Esophagus squamous epithelium (tissue), 5 donors: ENCODE results near the gene LRRC41. TPM values are rescaled to one million over a fixed set of nuclear protein-coding genes. Genes with fewer than 3 reads are reported as not detected.
"Not testable (repeated sequence)": the region's sequence is repeated elsewhere in the genome, so short reads cannot be mapped to it uniquely, and the experiment has no call there.

Source experiments
- DNase-seq: peaks from one replicate; lab custom pipeline; 2025; lab: John Stamatoyannopoulos, UW
- H3K27ac ChIP-seq, 4 donors: fragments of 200-600 bp; sonication (generic); one replicate each; pipeline ENCODE4 v1.5.1; 2016 to 2019; ENCODE audit warnings: mild to moderate bottlenecking in 1 of 4
- H3K27me3 ChIP-seq, 4 donors: fragments of 200-600 bp; sonication (generic); 1 replicate in 3 of 4; 2 replicates in 1 of 4; pipeline versions ENCODE4 v1.5.1 to v1.6.0; 2017 to 2021; ENCODE audit warnings: antibody characterized with exemption in 1 of 4
- H3K36me3 ChIP-seq, 3 donors: fragments of 200-600 bp; sonication (generic); one replicate each; pipeline ENCODE4 v1.5.1; 2016 to 2019
- H3K4me1 ChIP-seq, 3 donors: fragments of 200-600 bp; sonication (generic); one replicate each; pipeline ENCODE4 v1.5.1; 2017 to 2019
- H3K4me3 ChIP-seq, 4 donors: fragments of 200-600 bp; sonication (generic); 1 replicate in 3 of 4; 2 replicates in 1 of 4; pipeline ENCODE4 v1.5.1; 2016 to 2019; ENCODE audit warnings: mild to moderate bottlenecking in 2 of 4, moderate library complexity in 1 of 4
- H3K9me3 ChIP-seq, 3 donors: fragments of 200-600 bp; sonication (generic); one replicate each; pipeline ENCODE4 v1.5.1; 2016 to 2019
- CTCF ChIP-seq, 6 experiments: fragments of 450-650 bp in 4 of 6; fragments of 200-600 bp in 2 of 6; sonication (generic) in 2 of 6; IDR thresholded peaks; one replicate each; pipeline ENCODE4 v1.5.1; 2016 to 2019; ENCODE audit warnings: antibody characterized with exemption in 6 of 6, mild to moderate bottlenecking in 4 of 6, moderate library complexity in 4 of 6
- POLR2A ChIP-seq, 4 donors: fragments of 450-650 bp; IDR thresholded peaks; one replicate each; pipeline ENCODE4 v1.6.1; 2017; ENCODE audit warnings: antibody characterized with exemption in 4 of 4, mild to moderate bottlenecking in 4 of 4, moderate library complexity in 3 of 4
- WGBS, 2 donors: methylation state at CpG; one replicate each; pipeline ENCODE4 v1.1.5; 2018; 5-methylcytosine and 5-hydroxymethylcytosine counted together
- intact Hi-C: fragments of 100-400 bp; cut with DNase I; formaldehyde crosslinking; loops from one replicate; pipeline ENCODE4 v1.15.0; 2022
- total RNA-seq, 4 donors: library from RNA; depleted of rRNA; stranded (reverse); fragments of >200 nt; gene quantifications; one replicate each; pipeline ENCODE4 v1.1.0, GENCODE V29; 2016
- donor health status: DM: yes; HTN: yes; CAD: no.

LRRC41 gene
- total RNA-seq, 4 donors from 2014 or later, result 44.1 to 66.4 (median 57.6) TPM

- peak within 1 kb of the TSS; percentile 79 to 88 (median 86) for H3K27ac ChIP-seq
- H3K4me1 ChIP-seq, result peaks cover 4 to 35% (median 7%) of the 10 kb centered on the region in 3 donors
- no peaks in the 10 kb centered on the region for H3K9me3 ChIP-seq
- WGBS, 2 donors, result 0 to 1% methylated on average over 14 to 31 of the region's 49 CpGs
- DNase-seq, result peak; percentile 89
- intact Hi-C loops, result no loop called here
- H3K4me3 ChIP-seq, result peak within 1 kb of the TSS; percentile 49 to 84 (median 66)
- H3K36me3 ChIP-seq, result no peaks in the 10 kb centered on the region
- H3K27me3 ChIP-seq, result no peaks in the 10 kb centered on the region
- no peak for TF ChIP-seq CTCF (IDR thresholded peaks at IDR 0.05)
- no peak for TF ChIP-seq POLR2A (IDR thresholded peaks at IDR 0.05)
These were observed 55.8 kb downstream of the LRRC41 start, which contains the start of gene RAD54L for GRCh38 chr1:46247436-46248121. RAD54L (plus strand) TSS chr1:46247763; CDS start chr1:46248406, 643 bp downstream.

GRCh38 chr1:46246548-46247435 is 56.6 kb downstream of the LRRC41 start:
- TF ChIP-seq POLR2A (IDR thresholded peaks at IDR 0.05) (peak in 1 of 4 donors; percentile 44), CTCF (IDR thresholded peaks at IDR 0.05) (no peak)
- Histone ChIP-seq H3K9me3 (no peaks in the 10 kb centered on the region), H3K27ac (peak overlapping the region; percentile 79 to 88 (median 86)), H3K4me1 (peaks cover 4 to 35% (median 7%) of the 10 kb centered on the region in 3 donors), H3K4me3 (peak overlapping the region; percentile 49 to 84 (median 66)), H3K36me3 (no peaks in the 10 kb centered on the region), H3K27me3 (no peaks in the 10 kb centered on the region)
- intact Hi-C loops, result no loop called here
- DNase-seq, result no peak
- WGBS, 2 donors, result 2% methylated on average over 26 to 30 of the region's 35 CpGs

GRCh38 chr1:46246136-46246535 is 57.3 kb downstream of the LRRC41 start:
- DNase-seq, H3K4me3 ChIP-seq, H3K27me3 ChIP-seq, H3K36me3 ChIP-seq, H3K9me3 ChIP-seq, intact Hi-C loops: not testable (repeated sequence)
- 91 to 93% methylated on average over 6 to 17 of the region's 17 CpGs for WGBS, 2 donors
- H3K4me1 ChIP-seq, result peaks cover 4 to 35% (median 7%) of the 10 kb centered on the region in 3 donors
- peak overlapping the region in 1 of 4 donors; percentile 87 for H3K27ac ChIP-seq

GRCh38 chr1:46244656-46245371 is 58.6 kb downstream of the LRRC41 start:
- Histone ChIP-seq H3K27ac (no peak overlapping the region), H3K9me3 (no peaks in the 10 kb centered on the region)
- intact Hi-C loops, result no loop called here

GRCh38 chr1:46243831-46244230 is 59.6 kb downstream of the LRRC41 start:
- intact Hi-C loops, H3K27me3 ChIP-seq, H3K4me3 ChIP-seq, DNase-seq, H3K9me3 ChIP-seq, H3K36me3 ChIP-seq, H3K27ac ChIP-seq: not testable (repeated sequence)
- peaks cover 4 to 30% (median 7%) of the 10 kb centered on the region in 3 donors for H3K4me1 ChIP-seq
- 79 to 88% methylated on average over 3 of the region's 3 CpGs for WGBS, 2 donors

More at GRCh38 chr1:46244656-46245371, 58.6 kb downstream of the LRRC41 start:
- DNase-seq, result no peak
- Histone ChIP-seq H3K4me1 (peaks cover 4 to 35% (median 7%) of the 10 kb centered on the region in 3 donors), H3K4me3 (no peak overlapping the region), H3K36me3 (no peaks in the 10 kb centered on the region), H3K27me3 (no peaks in the 10 kb centered on the region)
- TF ChIP-seq CTCF (IDR thresholded peaks at IDR 0.05) (peak in 4 of 6 experiments; percentile 23 to 39 (median 26)), POLR2A (IDR thresholded peaks at IDR 0.05) (no peak)
- 49 to 52% methylated on average over 3 of the region's 3 CpGs for WGBS, 2 donors
